HG03457 (cell line): ENCODE data around the gene SNAPIN.

Experiments
- ATAC-seq: cut with Tn5 transposase; IDR thresholded peaks from one replicate; pipeline ENCODE4 v1.9.1; 2021; ENCODE audit warnings: moderate number of reproducible peaks; ENCODE audit not compliant: unreplicated experiment

Gene SNAPIN

GRCh38 chr1:153705484-153705883 is 47.0 kb downstream of the SNAPIN start:
- no peak for ATAC-seq

- no peak for ATAC-seq
These were observed 52.5 kb downstream of the SNAPIN start for GRCh38 chr1:153711026-153711425.
